H1 (cell line): ENCODE results near the gene MSI2. TPM values are rescaled to one million over a fixed set of nuclear protein-coding genes. Genes with fewer than 3 reads are reported as not detected.

Experiments
- CTBP2 ChIP-seq: IDR thresholded peaks from 2 replicates; pipeline ENCODE4 v1.7.0; 2011; ENCODE audit warnings: borderline replicate concordance, mild to moderate bottlenecking, moderate library complexity, mixed read lengths, low read length; ENCODE audit not compliant: insufficient read depth, insufficient read length
- EGR1 ChIP-seq: IDR thresholded peaks from 2 replicates; pipeline ENCODE4 v1.6.1; 2011; ENCODE audit warnings: low read depth, low read length, borderline replicate concordance
- HDAC2 ChIP-seq, 2 experiments: fragments of 300-600 bp in 1 of 2; sonication (generic) in 1 of 2; IDR thresholded peaks; 2 replicates each; pipeline ENCODE4 v1.6.1; 2011 to 2012; ENCODE audit warnings: low read depth in 2 of 2, low read length in 2 of 2, mild to moderate bottlenecking in 2 of 2, moderate library complexity in 2 of 2, borderline replicate concordance in 1 of 2, inconsistent platforms in 1 of 2
- RNF2 ChIP-seq: fragments of 200-900, 300-1000 bp; sonication (generic); IDR thresholded peaks from 2 replicates; pipeline ENCODE4 v1.7.1; 2016; ENCODE audit warnings: borderline replicate concordance, low read depth, mild to moderate bottlenecking, antibody characterized with exemption, low read length; ENCODE audit not compliant: poor library complexity, severe bottlenecking; ENCODE audit errors: missing control alignments
- RXRA ChIP-seq: IDR thresholded peaks from 2 replicates; pipeline ENCODE4 v1.6.1; 2011; ENCODE audit warnings: low read depth, mild to moderate bottlenecking, low read length, moderate library complexity; ENCODE audit not compliant: insufficient read depth
- TAF1 ChIP-seq: IDR thresholded peaks from 2 replicates; pipeline ENCODE4 v1.6.1; 2011; ENCODE audit warnings: mild to moderate bottlenecking, low read depth, low read length
- TEAD4 ChIP-seq: IDR thresholded peaks from 2 replicates; pipeline ENCODE4 v1.6.1; 2012; ENCODE audit warnings: low read depth, low read length, inconsistent platforms, mixed read lengths
- YY1 ChIP-seq: IDR thresholded peaks from 2 replicates; pipeline ENCODE4 v1.6.1; 2011; ENCODE audit warnings: low read depth, mild to moderate bottlenecking, low read length
- polyA plus RNA-seq, 7 experiments: library from polyadenylated mRNA; depleted of rRNA in 3 of 7; stranded (reverse) in 5 of 7; unstranded in 2 of 7; fragments of >200 nt in 5 of 7; fragments of 200-250 nt in 2 of 7; gene quantifications; 1 replicate in 5 of 7; 2 replicates in 1 of 7; 4 replicates in 1 of 7; pipeline versions ENCODE4 v1.2.1 to v1.2.3, GENCODE V29; 2011 to 2013; ENCODE audit warnings: missing spikeins in 2 of 7, mixed read lengths in 2 of 7
- total RNA-seq: library from RNA; stranded (reverse); fragmentation: NEBNext Ultra II Directional; extraction: Animal tissue kit (Norgen Biotek cat#: 25700); gene quantifications from 2 replicates; pipeline ENCODE4 v1.2.1, GENCODE V29; 2021
- TF ChIP-seq, protein P1 (sequence below): fragments of 300-600 bp; sonication (generic); IDR thresholded peaks from 2 replicates; pipeline ENCODE4 v1.7.1; 2012; ENCODE audit warnings: low read length, moderate library complexity, mild to moderate bottlenecking, inconsistent platforms; ENCODE audit not compliant: insufficient replicate concordance

The MSI2 gene
- total and polyA plus RNA-seq, 2 of the 8 experiments (the other 6 are each of a cell fraction or from before 2014, with no cell fraction given), result 36.7 to 80.6 TPM

- no peak for TF ChIP-seq RXRA
- TF ChIP-seq YY1, result no peak
- no peak for TF ChIP-seq TAF1
- no peak for TF ChIP-seq EGR1
- TF ChIP-seq, protein P1, sequence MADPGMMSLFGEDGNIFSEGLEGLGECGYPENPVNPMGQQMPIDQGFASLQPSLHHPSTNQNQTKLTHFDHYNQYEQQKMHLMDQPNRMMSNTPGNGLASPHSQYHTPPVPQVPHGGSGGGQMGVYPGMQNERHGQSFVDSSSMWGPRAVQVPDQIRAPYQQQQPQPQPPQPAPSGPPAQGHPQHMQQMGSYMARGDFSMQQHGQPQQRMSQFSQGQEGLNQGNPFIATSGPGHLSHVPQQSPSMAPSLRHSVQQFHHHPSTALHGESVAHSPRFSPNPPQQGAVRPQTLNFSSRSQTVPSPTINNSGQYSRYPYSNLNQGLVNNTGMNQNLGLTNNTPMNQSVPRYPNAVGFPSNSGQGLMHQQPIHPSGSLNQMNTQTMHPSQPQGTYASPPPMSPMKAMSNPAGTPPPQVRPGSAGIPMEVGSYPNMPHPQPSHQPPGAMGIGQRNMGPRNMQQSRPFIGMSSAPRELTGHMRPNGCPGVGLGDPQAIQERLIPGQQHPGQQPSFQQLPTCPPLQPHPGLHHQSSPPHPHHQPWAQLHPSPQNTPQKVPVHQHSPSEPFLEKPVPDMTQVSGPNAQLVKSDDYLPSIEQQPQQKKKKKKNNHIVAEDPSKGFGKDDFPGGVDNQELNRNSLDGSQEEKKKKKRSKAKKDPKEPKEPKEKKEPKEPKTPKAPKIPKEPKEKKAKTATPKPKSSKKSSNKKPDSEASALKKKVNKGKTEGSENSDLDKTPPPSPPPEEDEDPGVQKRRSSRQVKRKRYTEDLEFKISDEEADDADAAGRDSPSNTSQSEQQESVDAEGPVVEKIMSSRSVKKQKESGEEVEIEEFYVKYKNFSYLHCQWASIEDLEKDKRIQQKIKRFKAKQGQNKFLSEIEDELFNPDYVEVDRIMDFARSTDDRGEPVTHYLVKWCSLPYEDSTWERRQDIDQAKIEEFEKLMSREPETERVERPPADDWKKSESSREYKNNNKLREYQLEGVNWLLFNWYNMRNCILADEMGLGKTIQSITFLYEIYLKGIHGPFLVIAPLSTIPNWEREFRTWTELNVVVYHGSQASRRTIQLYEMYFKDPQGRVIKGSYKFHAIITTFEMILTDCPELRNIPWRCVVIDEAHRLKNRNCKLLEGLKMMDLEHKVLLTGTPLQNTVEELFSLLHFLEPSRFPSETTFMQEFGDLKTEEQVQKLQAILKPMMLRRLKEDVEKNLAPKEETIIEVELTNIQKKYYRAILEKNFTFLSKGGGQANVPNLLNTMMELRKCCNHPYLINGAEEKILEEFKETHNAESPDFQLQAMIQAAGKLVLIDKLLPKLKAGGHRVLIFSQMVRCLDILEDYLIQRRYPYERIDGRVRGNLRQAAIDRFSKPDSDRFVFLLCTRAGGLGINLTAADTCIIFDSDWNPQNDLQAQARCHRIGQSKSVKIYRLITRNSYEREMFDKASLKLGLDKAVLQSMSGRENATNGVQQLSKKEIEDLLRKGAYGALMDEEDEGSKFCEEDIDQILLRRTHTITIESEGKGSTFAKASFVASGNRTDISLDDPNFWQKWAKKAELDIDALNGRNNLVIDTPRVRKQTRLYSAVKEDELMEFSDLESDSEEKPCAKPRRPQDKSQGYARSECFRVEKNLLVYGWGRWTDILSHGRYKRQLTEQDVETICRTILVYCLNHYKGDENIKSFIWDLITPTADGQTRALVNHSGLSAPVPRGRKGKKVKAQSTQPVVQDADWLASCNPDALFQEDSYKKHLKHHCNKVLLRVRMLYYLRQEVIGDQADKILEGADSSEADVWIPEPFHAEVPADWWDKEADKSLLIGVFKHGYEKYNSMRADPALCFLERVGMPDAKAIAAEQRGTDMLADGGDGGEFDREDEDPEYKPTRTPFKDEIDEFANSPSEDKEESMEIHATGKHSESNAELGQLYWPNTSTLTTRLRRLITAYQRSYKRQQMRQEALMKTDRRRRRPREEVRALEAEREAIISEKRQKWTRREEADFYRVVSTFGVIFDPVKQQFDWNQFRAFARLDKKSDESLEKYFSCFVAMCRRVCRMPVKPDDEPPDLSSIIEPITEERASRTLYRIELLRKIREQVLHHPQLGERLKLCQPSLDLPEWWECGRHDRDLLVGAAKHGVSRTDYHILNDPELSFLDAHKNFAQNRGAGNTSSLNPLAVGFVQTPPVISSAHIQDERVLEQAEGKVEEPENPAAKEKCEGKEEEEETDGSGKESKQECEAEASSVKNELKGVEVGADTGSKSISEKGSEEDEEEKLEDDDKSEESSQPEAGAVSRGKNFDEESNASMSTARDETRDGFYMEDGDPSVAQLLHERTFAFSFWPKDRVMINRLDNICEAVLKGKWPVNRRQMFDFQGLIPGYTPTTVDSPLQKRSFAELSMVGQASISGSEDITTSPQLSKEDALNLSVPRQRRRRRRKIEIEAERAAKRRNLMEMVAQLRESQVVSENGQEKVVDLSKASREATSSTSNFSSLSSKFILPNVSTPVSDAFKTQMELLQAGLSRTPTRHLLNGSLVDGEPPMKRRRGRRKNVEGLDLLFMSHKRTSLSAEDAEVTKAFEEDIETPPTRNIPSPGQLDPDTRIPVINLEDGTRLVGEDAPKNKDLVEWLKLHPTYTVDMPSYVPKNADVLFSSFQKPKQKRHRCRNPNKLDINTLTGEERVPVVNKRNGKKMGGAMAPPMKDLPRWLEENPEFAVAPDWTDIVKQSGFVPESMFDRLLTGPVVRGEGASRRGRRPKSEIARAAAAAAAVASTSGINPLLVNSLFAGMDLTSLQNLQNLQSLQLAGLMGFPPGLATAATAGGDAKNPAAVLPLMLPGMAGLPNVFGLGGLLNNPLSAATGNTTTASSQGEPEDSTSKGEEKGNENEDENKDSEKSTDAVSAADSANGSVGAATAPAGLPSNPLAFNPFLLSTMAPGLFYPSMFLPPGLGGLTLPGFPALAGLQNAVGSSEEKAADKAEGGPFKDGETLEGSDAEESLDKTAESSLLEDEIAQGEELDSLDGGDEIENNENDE, result no peak
- TF ChIP-seq HDAC2 (IDR thresholded peaks at IDR 0.05; ENCODE audit: borderline replicate concordance in 1 of 2, low read depth in 2 of 2, low read length in 2 of 2), result no peak
- TF ChIP-seq RNF2, result no peak
- TF ChIP-seq CTBP2, result no peak
- no peak for TF ChIP-seq TEAD4
These were observed 191.2 kb downstream of the MSI2 start (continued) for GRCh38 chr17:57447357-57447989.
